Stimulated activated CD4-positive, alpha-beta T cell treated with anti-CD3 and anti-CD28 coated beads, Interleukin-4, amount 100 ng/mL, for 24 hours (primary cell): ENCODE measurements around the gene MUCL3.
A peak's percentile ranks its signal among the peaks of the same experiment; 100 is the strongest.
"Not testable (repeated sequence)": the region's sequence is repeated elsewhere in the genome, so short reads cannot be mapped to it uniquely, and the experiment has no call there.

Experiments
- DNase-seq: peaks from one replicate; pipeline ENCODE4 v3.0.0-alpha.2; 2020

Gene MUCL3

GRCh38 chr6:30940361-30940986 is at the start of gene MUCL3:
TSS of gene MUCL3 (plus strand) at chr6:30940973. CDS start at chr6:30941000, 27 bp downstream.
- no peak for DNase-seq

- no peak for DNase-seq
Observed at GRCh38 chr6:30891450-30891723, 49.4 kb upstream of the MUCL3 start.

- DNase-seq = no peak
Observed at GRCh38 chr6:30891816-30892538, 48.8 kb upstream of the MUCL3 start.

- no peak for DNase-seq
Observed at GRCh38 chr6:30893001-30893591, 47.7 kb upstream of the MUCL3 start.

- no peak for DNase-seq
Observed at GRCh38 chr6:30893666-30894065, 47.1 kb upstream of the MUCL3 start.

- DNase-seq = no peak
Observed at GRCh38 chr6:30894381-30894780, 46.4 kb upstream of the MUCL3 start.

GRCh38 chr6:30894935-30895334 is 45.8 kb upstream of the MUCL3 start:
- no peak for DNase-seq

GRCh38 chr6:30895343-30895742 is 45.4 kb upstream of the MUCL3 start:
- DNase-seq = no peak

- no peak for DNase-seq
Observed at GRCh38 chr6:30896541-30896940, 44.2 kb upstream of the MUCL3 start.

- DNase-seq = no peak
Observed at GRCh38 chr6:30897882-30898281, 42.9 kb upstream of the MUCL3 start.

GRCh38 chr6:30898750-30899360 is 41.9 kb upstream of the MUCL3 start:
- DNase-seq = no peak

- no peak for DNase-seq
Observed at GRCh38 chr6:30900863-30901417, 39.8 kb upstream of the MUCL3 start.

GRCh38 chr6:30901436-30901835 is 39.3 kb upstream of the MUCL3 start:
- no peak for DNase-seq

- DNase-seq = not testable (repeated sequence)
Observed at GRCh38 chr6:30902196-30902595, 38.6 kb upstream of the MUCL3 start.

GRCh38 chr6:30902709-30903108 is 38.1 kb upstream of the MUCL3 start:
- DNase-seq = no peak

GRCh38 chr6:30903236-30903635 is 37.5 kb upstream of the MUCL3 start:
- DNase-seq = no peak

GRCh38 chr6:30907290-30907757 is 33.4 kb upstream of the MUCL3 start:
- not testable (repeated sequence) for DNase-seq

GRCh38 chr6:30907758-30908591 is 32.8 kb upstream of the MUCL3 start, which contains the start of gene GTF2H4:
TSS of gene GTF2H4 (plus strand) at chr6:30908207.
- DNase-seq = peak; percentile 97

- DNase-seq = no peak
Observed at GRCh38 chr6:30908700-30909099, 32.1 kb upstream of the MUCL3 start.

GRCh38 chr6:30910473-30910872 is 30.3 kb upstream of the MUCL3 start:
- DNase-seq = not testable (repeated sequence)

- DNase-seq = no peak
Observed at GRCh38 chr6:30912746-30913520, 27.8 kb upstream of the MUCL3 start.

GRCh38 chr6:30913721-30914075 is 27.1 kb upstream of the MUCL3 start:
- DNase-seq = no peak
